Measurements from ENCODE around the gene THSD4.

GRCh38 chr15:71341811-71342550 lies 226.7 kb downstream of the THSD4 start:
- no peak for TF ChIP-seq YY1 (IDR thresholded peaks at IDR 0.05; ENCODE audit: insufficient read depth, insufficient read length)
- TF ChIP-seq SUZ12 (IDR thresholded peaks at IDR 0.05; ENCODE audit: extremely low read depth, insufficient read depth, insufficient read length): no peak

Measured in NT2/D1 (cell line).